GDM1 (cell line): Measurements from ENCODE around the gene MCTP1.

Source experiments
- DNase-seq: peaks from one replicate; lab custom pipeline; 2025; lab: John Stamatoyannopoulos, UW

The MCTP1 gene

DNA sequence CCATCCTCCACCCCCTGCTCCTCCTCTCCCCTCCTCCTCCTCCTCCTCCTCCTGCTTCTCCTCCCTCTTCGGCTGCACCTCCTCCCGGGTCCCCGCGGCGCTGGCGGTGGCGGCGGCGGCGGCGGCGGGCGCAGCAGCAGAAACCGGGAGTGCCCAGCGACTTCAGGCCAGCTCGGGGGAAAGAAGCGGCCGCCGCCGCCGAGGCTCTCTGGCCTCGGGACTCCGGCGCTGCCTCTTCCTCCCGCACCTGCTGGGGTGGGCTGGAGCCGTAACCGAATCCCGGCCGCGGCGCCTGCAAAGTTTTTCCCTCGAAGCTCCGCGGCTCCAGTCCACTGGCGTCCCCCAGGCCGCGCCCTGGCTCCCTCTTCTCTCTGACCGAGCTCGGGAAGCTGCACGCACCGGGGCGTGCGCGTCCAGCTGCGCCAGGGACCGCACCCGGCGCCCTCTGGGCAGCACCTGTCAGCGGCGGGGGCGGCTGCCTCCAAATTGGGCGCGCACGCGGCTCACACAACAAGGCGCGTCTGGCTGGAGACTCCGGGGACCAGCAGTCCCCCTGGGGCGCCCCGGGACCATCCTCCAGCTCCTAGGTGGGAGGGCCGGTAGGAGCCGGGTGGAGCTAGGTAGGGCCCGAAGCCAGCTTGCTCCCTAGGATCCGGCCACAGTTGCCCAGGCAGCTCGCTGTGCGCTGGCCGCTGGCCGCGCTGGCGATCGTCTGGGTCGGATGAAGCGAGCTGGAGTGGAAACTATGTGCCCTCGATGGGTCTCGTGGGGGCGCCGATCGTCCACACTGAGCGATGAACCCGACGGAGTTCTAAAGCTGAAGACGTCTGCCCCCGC is at the start of gene MCTP1:
MCTP1 (minus strand) TSS at position 523 of the 837 bp plus-strand sequence.
- peak; percentile 12 for DNase-seq

DNA sequence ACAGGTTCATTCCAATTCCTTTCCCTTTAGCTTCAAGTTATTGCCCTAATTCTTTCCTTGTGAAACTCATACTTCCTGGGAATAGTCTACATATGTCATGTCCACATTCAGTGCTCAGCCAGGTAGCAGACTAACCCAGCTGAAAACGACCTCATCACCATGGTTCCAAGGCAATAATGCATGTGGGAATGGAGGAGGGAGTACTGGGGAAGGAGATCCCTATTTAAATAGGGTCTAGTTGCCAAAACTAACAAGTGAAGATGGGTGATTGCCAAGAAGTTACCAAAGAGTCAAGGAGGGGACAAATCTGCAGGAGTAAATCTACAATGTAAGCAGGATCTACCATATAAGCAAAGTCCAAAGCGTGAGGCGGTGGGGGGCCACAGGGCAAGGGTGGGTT is 47.3 kb upstream of the MCTP1 start:
- DNase-seq, result no peak

DNA sequence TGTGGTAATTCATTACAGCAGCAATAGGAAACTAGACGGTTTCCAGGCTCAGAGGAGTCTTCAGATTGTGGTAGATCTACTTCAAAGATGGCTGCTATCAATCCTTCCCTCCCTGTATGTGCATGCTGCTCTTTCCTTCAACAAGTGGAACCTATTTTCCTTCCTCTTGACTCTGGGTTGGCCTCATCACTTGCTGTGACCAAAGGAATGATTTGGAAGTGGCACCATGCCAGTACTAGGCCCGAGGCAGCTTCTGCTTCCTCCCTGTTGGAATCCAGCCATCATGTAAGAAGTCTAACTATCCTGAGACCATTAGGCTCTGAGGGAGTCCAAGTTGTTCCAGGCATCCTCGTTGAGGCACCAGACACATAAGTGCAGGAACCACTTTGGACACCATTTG is 46.5 kb upstream of the MCTP1 start:
- no peak for DNase-seq

DNA sequence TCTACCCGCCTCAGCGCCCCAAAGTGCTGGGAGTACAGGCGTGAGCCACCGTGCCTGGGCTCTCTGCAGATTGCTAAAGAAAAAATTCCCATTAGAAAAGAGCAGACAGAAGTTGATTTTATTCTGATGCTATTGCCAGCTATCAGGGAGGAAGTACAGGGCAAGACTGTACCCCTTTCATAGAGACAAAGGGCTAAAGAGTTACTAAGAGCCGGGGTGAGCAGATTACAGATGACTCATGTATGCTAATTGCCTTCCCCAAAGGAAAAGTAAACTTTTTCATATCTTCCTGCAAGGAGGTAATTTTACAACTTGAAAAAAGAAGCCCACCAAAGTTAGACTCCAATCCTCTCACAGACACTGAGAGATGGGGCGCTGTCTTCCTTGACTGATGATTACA is 42.3 kb upstream of the MCTP1 start:
- DNase-seq, result no peak

DNA sequence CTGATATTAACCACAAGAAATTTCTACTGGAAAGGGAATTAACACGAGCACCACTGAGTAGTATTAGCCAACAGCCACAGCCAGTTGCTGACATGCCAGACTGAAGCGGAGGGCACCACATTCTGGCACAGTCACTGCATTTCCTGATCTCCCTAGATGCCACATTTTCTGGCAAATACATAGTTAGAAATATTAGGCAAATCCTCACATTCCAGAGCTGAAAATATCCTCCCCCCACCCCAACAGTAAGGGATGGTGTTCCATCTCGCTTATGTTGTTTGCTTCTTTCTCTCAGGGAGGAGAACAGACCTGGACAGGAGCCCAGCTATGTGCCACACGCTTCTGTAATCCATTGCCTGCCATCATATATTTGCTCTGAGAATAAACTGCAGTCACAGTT is 32.8 kb upstream of the MCTP1 start:
- no peak for DNase-seq

DNA sequence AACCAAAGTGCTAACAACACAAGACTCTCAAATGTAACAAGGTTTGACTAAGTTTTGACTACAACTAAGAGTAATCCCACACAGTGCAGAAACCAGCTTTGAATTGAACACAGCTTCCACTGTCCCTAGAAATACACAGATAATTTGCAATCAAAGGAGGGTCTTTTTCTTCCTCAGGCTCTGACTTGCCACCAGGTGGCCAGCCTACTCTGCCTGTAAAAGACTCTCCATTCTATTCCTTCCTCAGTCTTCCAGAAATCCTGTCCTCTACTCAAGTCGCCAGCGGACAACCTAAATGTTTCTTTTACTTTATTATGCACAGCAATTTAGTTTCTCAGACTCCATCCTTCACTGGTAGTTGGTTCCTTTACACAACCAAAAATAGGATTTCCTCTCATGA is 32.2 kb upstream of the MCTP1 start:
- no peak for DNase-seq

DNA sequence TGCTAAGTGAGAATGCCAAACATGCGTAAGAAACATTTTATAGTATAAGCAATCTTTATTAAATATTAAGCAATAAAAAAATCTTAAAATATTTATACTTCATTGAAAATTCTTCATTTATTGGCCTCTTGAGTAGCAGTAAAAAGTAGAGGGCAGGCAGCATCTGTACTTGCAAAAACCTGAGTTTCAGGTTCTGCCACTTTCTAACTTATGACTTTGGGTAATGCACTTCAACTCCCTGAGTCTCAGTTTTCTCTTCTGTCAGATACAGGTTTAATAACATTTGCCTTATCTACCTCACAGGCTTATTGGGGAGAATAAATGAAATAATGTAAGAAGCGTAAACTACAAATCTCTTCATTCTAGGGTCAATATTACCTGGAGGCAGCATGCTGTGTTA is 19.8 kb upstream of the MCTP1 start:
- no peak for DNase-seq

DNA sequence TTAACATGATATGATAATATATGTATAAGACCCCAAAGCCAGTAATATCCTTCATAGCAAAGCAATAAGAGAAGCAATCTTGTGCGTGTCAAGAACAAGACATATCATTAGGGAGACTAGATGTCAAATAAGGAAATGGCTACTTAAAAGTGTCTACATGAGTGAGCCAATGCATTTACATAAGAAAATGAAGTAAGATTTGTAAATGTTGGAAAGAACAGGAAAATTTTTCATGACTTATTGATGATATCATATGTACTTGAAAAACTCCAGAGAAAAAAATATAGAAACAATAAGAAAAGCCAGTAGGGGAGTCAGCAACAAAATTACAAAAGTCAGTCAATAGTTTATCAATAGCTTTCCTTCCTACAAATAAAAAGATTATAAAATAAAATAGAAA is 13.8 kb upstream of the MCTP1 start:
- DNase-seq, result no peak

DNA sequence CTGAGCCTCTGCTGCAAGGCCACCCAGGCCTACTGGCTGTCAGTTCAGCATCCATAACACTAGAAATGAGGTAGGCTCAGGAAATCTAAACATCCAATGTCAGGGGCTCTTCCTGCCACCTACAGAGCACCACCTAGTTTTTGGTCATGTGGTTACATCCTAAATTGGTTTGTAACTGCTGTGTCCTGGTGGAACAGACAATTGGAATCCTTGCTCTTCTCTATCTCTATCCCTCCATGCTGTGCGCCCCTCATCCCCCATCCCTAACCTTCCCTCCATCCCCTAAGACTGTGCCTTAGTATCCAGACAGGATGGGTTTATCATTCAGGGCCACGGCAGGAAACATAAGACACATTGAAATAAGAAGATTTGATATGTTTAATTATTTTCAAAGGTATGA is 11.4 kb upstream of the MCTP1 start:
- DNase-seq, result no peak

DNA sequence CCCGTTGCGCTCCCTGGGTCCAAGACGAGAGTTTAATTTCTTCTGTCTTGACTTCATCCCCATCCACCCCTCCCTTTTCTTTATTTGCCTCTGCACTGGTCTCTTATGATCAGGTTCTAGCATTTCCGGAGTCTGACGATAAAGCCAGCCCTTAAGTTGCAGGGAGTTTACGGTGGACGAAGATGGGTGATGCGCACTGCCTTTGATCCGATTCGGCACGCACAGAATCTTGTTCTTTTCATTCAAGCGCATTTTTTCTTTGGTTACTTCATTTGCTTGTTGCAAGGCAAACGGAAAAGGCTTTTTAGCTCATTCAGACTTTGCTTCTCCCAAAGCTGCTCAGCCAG is 488 bp upstream of the MCTP1 start:
- no peak for DNase-seq

DNA sequence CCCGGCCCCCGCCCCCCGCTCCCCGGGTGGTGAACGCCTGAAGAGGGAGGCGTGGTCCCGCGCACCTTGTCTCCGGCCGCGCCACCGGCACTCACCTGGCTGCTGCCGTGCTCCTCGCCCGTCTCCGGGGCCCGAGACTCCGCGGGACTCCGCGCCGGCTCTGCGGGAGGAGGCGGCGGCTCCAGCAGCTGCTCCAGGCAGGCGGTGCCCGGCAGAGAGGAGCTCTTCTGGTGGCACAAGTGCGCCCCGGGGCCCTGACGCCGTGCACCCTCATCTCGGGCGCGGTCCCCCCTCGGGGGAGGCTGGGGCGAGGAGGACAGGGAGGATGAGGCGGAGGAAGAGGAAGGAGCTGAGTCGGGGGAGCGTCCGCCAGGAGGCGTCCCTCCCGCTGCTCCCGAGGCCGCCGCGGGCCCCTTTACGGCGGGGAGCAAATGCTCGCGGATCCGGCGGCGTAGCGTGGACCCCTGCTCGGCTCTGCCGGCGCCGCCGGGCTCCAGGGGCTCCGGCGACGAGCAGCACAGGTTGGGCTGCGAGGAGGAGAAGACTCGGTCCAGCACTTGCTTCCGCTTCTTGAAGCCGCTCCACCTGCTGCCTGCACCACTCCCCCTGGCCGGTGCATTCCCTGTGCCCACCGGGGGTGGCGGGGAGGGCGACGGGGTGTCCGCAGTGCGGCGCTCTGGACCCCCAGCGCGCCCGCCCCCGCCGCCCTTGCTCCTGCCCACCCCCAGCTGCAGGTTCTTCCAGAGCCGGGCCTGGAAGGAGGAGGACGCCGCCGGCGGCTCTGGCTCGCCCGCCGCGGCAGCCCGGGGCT is 928 bp downstream of the MCTP1 start:
- DNase-seq, result peak; percentile 19

DNA sequence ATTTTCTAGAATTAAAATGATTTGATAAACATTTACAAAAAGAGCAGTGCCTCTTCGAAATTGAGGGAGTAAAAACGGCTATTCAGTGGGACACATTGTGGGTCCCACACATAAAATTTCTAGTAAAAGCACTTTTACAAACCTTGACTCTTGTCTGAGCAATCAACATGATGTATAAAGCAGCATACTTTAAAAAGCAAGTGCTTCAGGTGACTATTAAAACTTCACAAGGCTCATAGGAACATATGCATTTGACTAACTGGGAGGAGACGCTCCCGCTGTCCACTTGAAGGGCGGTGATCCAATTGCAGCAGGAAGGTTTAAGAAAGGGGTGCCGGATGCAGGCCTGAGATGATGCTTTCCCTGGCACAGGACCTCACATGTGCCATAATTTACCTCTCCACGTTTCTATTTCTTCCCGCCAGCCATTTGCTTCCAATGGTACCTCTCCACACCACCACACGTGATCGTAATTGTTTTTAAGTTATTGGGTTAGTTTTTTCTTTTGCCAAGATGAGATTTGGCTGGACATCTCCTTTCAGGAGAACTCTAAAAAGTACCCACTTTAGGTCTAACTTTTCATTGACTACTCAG is 1.8 kb downstream of the MCTP1 start:
- DNase-seq, result no peak

DNA sequence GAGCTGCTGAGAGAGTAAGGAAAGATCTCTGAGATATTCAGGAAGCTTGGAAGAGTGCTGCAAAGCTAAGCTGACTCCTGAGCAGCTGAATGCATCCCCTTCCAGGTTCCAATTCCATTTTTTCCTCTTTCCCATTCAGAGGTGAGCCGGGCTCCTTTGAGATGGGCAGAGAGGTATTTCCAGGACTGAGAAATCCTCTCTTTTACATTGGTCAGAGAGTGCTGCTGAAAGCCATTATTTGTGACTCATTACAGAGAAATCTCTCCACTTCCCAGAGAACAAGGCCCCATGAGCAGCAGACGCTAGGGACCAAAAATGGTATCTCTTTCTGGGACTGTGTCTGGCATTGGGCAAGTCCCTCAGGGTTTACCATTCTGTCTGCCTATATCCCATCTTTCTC is 3.7 kb downstream of the MCTP1 start:
- no peak for DNase-seq

DNA sequence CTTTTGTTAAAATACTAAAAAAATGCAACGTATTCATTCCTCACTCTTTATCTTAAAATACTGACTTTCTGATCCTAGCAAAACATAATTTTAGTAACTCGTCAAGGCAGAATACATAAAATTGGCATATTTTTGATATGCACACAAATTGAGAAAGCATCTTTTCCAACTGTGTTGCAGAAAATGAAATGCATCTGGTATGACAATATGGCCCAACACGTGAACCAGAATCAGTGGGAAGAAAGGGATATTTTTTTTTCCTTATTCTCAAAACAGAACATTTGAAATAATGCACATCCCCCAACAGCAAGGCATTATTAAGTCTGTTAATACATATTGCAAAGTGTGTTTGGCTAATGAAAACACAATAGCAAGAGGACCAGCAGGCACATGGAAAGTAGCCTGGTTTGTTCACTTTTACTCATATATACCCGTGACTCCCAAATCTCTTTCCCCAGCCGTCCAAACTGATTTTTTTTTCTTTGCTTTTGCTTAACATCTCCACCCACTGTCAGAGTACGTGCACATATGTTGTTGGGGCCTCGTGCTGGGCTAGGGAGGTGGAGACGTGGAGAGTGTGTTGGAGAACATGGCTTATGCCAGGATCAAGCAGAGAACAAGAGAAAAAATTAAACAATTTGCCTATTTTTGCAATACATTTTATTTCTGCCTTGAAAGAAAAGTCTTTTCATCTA is 4.3 kb downstream of the MCTP1 start:
- no peak for DNase-seq

DNA sequence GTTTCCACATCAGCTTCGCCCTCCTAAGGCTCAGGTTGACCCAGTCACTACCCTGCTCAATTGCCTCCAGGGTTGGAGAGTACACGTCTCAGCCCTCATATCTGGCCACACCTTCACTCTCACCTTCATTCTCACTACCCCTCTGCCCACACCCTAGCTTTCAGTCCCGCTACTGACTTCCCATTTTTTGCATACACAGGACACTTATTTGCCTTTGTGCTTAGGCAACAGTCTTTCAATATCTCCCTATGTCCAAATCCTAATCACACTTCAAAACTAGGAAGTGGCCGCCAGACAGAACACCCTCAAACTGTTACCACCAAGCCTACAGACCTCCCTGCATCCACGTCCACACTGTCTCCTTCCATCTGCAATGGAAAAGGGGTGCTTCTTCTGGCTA is 10.9 kb downstream of the MCTP1 start:
- DNase-seq, result no peak

DNA sequence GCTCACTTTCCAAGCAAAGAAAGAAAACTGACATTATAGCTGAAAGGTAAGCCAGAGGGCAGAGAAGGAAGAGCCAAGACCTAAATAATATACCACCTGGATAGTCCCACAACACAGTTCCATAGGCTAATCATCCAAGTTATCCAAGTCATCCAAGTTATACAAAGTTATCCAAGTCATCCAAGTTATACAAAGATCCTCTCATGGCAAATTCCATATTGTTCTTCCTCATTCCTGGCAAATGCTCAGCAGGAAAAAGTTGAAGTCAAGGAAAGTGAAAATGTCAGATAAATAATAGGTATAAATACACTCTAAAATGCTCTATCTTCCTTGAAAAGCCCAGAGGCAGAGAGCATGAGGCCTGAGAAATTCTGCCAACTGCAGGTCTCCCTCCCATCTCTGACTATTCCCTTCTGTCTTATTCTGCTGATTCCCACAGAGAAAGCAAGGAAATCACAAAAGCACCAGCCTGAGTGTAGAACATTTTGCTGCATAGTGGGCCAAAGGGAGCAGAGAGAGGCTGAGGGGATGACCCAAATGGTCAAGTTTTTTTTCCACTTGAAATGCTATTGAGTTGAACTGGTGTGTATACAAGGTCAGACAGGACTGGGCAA is 12.5 kb downstream of the MCTP1 start:
- no peak for DNase-seq

DNA sequence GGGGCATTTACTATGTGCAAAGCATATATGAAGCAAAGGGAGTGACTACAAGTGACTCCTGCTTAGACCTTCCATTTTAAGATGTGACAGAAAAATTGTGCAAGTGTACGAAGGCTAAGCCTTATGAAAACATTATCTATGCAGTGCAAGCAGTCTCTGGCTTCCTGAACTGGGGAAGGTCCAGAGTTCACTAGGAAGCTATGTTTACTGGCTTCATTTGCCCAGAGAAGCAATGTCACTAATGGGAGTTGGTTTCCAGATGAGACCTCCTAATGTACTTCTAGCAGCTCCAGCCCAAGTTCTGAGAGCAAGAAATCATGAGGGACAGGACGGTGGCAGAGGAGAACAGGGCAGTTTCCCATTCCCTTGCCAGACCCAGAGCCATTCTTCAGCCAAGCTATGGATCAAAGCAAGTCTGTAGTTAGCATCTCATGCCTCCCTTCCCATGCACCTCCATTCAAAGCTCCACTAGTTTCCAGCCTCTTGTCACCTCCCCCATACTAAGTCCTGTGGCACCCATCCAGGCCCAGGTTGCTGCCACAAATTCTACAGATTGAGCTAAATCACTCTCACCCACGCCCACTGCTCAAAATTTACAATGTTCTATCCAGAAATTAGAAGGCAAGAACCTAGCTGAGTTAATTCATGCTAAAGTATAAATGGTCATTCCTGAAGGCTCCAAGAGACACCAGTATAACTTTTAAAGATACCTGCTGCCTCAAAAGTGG is 21.8 kb downstream of the MCTP1 start:
- DNase-seq, result peak; percentile 29

DNA sequence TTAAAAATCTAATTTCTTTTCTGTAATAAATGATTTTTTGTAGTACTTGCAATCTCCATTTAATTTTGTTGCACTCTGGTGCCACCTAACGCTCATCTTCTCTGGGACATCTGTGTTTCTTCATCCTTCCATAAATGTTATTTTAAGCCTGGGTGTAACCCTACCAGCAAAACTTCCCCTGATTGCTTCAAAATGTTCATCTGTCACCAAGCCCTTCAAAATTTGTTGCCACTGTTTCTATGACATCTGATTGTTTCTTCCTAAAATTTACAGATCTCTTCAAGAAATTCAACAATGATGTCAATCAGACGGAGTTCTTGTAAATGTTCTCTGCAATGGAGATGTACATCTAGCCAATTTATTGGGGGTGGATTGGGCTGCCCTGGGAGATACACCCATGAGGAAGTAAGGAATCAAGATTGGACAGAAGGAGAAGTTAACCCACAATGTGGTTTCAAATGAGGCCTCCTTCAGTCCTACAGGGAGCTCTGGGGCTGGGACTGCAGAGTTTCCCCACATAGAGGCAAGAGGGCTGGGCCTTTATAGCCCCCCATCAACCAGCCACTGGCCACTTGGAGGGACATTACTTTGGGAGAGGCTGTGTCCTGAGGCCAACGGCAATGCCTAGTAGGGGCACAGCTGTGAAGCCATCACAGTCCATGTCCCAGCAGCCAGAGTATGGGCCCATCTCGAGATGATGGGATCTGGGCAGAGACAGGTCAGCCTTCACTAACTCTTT is 23.3 kb downstream of the MCTP1 start:
- DNase-seq, result peak; percentile 29

DNA sequence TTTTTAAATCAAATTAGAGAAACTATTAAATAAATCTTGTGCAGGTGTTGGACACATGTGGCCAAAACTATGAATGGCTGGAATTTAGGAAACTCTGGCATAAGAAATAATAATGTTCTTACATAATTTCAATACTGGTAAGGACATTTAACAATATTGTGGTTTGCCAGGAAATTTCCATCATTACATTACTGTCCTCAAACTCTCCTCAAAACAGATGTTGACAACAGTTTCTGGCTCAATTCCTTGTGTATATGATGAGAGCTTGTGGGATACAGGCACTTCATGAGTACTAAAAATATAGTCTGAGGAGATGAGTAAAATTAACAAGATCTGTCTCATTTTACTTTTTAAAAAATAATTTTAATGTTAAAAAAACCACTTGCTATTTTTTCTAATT is 27.9 kb downstream of the MCTP1 start:
- no peak for DNase-seq

DNA sequence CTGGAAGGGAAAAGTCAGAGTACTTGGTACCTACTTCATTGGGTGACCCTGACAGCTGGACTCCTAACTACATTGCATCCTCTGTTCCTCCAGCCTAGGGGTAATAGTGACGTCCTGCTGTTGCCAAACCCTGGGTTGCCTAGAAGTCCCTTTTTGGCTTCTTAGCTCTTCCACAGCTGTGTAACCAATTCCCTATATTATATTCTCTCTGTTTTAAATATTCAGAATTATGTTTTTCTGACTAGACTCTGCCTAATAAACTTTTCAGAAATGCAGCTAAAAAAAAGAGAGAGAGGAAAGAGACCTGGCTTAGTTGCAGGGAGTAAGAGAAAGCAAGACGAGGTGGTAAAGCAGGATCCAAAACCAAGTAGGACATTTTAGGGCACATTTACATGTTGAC is 28.4 kb downstream of the MCTP1 start:
- no peak for DNase-seq

DNA sequence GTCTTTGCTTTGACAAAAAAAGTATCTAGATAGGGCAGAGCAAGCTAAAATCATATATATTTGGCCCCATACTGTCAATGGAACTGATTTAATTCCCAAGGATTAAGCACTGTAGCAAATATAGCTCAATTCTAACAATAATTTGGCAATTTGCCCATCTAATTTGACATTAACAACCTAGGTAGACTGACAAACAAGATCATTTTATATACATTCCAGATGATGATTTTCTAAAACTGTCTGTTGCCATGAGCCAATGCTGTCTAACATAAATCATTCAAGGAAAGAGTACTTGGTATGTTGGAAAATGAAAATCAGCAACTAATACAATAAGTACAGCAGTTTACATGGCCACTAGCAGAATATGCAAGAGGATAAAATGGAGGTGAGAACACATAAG is 32.1 kb downstream of the MCTP1 start:
- no peak for DNase-seq
